Neural progenitor cell (in vitro differentiated cells): ENCODE measurements around the gene VPS41.

Experiments used
- EZH2 ChIP-seq: fragments of 200-600 bp; sonication (generic); IDR thresholded peaks from 2 replicates; pipeline ENCODE4 v1.6.1; 2017; ENCODE audit warnings: antibody characterized with exemption, mild to moderate bottlenecking, moderate library complexity
- EZH2phosphoT487 ChIP-seq: fragments of 200-600 bp; sonication (generic); IDR thresholded peaks from 2 replicates; pipeline ENCODE4 v1.6.1; 2017; ENCODE audit warnings: antibody characterized with exemption
- TF ChIP-seq, protein P1 (sequence below): fragments of 200-600 bp; sonication (generic); IDR thresholded peaks from 2 replicates; pipeline ENCODE4 v1.5.1; 2017; ENCODE audit warnings: antibody characterized with exemption, mild to moderate bottlenecking

DNA sequence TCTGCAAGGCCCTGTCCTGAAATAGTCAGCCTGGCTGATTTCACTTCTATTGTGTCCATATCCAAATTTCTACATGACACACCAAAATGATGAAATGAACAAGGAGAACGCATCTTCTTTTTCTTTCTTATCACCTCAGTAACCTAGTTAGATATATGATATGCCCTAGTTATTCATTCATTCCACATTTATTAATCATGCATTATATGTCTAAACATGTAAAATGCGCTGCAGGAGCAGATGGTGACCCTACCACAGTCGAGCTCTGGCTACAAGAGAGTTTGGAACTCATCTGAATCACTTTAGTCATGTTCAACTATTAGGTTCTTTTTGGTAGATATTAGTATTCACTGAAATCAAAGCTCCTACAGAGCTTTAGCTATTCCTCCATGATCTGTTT lies 31.8 kb upstream of the VPS41 start:
- TF ChIP-seq EZH2 (no peak), EZH2phosphoT487 (no peak)
- TF ChIP-seq, protein P1, sequence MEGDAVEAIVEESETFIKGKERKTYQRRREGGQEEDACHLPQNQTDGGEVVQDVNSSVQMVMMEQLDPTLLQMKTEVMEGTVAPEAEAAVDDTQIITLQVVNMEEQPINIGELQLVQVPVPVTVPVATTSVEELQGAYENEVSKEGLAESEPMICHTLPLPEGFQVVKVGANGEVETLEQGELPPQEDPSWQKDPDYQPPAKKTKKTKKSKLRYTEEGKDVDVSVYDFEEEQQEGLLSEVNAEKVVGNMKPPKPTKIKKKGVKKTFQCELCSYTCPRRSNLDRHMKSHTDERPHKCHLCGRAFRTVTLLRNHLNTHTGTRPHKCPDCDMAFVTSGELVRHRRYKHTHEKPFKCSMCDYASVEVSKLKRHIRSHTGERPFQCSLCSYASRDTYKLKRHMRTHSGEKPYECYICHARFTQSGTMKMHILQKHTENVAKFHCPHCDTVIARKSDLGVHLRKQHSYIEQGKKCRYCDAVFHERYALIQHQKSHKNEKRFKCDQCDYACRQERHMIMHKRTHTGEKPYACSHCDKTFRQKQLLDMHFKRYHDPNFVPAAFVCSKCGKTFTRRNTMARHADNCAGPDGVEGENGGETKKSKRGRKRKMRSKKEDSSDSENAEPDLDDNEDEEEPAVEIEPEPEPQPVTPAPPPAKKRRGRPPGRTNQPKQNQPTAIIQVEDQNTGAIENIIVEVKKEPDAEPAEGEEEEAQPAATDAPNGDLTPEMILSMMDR = no peak
